M059J (cell line): ENCODE results near the gene HTR2B. TPM values are rescaled to one million over a fixed set of nuclear protein-coding genes. Genes with fewer than 3 reads are reported as not detected.
"Not testable (repeated sequence)": the region's sequence is repeated elsewhere in the genome, so short reads cannot be mapped to it uniquely, and the experiment has no call there.

Experiments used
- DNase-seq: peaks from one replicate; pipeline ENCODE4 v3.0.0-alpha.2; 2012; ENCODE audit warnings: low read depth
- total RNA-seq: library from RNA; depleted of rRNA; stranded (reverse); fragments of >200 nt; shearing (Covaris generic); gene quantifications from 2 replicates; pipeline ENCODE4 v1.2.3, GENCODE V29; 2014

Gene HTR2B
- total RNA-seq, 1 experiment from 2014 or later, result not detected

DNA sequence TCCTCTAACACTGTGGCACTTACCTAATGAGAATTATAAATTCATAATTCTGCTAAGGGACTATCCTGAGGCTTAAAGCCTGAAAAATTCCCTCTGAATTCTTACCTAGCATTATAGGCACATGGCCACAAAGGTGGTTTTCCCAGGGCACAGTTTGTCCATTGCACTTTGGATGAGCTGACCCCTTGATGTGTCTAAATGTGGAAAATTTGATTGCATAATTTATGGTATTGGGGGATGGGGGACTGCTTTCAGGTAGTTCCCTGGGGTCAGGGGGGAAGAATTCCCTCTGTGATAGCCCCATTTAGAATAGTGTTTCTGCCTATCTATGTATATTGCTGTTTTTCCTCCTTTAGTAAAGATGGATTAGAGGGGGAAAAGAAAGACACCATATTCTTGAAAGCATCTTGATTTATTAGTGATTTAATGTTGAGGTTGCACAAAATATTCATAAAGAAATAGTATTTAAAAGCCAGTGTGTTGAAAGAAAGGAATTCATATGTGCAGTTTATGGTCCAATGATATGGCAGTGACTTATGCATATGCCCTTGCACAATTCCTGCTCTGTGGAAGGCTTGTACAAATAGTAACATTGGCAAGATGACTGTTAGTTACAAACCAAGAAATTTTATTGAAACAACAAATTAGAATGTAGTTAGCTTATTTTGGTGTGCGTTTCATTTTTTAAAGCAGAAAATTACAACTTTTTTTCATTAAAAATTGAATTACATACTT is 8.7 kb upstream of the HTR2B start:
- no peak for DNase-seq

DNA sequence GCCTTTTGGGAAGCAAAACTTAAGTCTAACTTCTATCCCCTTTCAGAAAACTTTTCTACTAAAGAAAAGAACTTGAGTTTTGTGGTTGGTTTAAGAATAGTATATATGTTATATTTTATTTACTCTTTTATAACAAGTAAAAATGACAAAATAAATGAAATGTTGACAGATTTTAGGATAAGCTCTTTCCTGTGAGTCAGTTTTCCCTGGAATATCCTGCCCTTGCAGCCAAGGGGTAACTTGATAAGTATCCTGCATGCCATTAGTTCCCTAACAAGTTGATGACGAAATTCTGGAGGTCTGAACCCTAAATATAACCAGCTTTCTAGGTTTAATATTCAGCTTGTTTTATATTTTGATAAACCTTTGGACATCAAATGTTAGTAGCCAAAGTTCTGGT is 7.3 kb upstream of the HTR2B start:
- DNase-seq, result peak; percentile 74

DNA sequence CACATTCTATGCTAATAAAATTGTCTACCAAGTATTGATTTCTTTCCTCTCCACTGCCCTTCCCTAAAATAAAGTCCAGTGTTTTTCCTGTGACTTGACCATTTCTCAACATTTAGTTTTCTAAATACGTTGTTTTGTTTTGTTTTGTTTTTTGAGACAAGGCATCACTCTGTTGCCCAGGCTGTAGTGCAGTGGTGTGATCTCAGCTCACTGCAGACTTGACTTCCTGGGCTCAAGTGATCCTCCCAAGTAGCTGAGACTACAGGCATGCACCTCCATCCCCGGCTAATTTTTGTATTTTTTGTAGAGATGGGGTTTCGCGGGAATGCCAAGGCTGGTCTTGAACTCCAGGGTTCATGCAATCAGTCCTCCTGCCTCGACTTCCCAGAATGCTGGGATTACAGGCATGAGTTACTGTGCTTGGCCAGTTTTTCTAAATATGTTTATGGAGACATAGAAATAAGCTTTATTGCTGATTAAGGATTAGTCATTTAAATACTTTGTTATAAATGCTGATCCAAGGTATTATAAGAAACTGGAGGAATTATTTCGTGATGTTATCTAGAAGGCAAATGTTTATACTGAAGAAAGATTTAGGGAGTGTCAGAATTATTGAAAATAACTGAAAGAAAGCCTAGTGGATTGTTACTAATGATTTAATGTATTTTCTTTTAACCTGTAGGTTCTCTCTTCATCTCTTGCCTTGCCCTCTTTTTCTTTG is 5.7 kb upstream of the HTR2B start:
- DNase-seq, result peak; percentile 41

DNA sequence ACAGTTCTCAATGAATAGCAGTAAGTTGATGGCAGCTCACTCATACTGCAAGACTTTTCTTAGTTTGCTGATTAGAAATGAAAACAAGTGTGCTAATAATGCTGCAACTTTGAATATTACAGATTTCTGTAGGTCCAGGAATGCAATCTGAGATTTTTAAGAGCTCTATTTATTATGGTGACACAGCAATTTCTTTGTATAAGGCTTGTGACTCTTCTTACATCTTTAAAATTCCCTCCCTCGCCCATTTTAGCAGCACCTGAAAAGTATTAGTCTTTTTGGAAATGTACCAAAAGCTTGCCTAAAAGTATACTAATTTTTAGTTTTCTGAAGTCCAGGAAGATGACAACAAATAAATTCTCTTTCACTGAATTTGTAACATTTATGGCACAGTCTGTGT is 4.4 kb upstream of the HTR2B start:
- DNase-seq, result no peak

DNA sequence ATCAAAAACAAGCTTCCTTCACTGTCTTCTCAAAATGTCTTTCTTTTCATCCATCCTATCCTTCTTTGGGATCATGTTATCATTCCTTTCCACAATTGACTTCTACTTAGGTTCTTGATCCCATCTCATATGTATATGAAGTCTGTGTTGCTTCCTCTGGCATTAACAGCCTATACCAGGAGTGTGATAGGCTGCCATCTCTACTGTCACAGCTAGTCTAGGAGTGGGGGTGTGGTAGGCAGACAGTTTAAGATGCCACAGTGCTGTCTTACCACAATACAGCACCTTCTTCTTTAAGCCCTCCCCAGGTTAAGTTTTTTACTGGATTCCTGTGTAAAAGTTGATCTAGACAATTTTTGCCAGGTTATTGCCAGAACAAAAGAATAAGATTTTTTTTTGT is 3.7 kb upstream of the HTR2B start:
- no peak for DNase-seq

DNA sequence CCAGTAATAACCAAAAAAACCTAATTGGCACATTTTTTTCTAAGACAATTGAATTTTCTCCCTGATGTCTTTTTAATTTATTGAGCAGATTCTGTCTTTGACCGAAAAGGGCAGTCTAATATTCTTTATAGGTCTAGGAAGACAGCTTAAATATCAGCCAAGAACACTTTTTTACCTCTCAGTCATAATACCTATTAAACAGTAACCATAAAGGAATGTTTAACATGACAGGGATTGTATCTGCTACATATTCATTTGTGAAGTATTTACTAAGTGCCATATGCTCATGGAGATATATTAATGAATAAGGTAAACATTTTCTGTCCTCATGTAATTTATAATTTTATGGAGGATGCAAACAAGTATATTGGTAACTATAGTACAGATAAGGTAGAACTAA is 3.1 kb upstream of the HTR2B start:
- DNase-seq, result no peak

DNA sequence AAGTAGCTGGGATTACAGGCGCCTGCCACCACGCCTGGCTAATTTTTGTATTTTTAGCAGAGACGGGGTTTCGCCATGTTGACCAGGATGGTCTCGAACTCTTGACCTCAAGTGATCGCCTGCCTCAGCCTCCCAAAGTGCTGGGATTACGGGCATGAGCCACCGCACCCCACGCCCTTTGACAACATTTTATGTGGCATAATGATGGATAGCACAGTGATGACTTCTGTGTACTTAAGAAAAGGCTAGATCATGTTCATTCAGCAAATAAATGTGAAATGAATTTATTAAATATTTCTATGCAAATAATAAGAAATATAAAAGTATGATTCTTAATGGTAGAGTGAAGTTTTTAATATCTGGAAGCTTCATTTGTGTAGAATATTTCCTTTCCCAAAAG is 2.6 kb upstream of the HTR2B start:
- no peak for DNase-seq

DNA sequence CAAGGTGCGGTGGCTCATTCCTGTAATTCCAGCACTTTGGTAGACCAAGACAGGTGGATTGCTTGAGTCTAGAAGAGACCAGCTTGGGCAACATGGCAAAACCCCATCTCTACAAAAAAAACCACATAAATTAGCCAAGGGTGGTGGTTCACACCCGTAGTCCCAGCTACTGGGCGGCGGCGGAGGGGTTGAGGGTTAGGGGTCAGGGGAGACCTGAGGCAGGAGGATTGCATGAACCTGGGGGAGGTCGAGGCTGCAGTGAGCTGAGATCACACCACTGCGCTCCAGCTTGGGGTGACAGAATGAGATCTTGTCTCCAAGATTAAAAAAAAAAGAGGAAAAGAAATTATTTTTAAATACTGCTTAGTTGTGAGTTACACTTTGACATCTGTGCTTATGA is 1.3 kb upstream of the HTR2B start:
- no peak for DNase-seq

DNA sequence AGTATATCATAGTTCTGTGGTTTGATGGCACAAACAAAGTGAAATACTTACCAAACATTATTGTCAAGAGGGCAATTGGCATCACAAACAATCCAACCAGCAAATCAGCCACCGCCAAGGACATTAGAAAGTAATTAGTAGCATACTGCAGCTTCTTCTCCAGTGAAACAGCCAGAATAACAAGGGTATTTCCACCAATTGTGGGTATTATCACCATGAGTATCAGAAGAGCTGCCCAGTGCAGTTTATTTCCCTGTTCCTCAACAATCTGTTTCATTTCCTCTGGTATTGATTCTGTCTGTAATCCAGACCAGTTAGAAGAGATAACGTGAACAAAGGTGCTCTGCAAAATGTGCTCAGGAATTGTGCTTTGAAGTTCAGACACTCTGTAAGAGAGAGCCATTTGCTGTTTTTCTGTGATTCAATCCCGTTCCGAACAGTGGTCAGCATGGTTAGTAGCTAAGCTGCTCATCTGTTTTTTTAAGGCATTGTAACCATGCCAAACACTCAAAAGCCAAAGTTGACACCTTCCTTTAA is 1.4 kb downstream of the HTR2B start:
- DNase-seq, result no peak

DNA sequence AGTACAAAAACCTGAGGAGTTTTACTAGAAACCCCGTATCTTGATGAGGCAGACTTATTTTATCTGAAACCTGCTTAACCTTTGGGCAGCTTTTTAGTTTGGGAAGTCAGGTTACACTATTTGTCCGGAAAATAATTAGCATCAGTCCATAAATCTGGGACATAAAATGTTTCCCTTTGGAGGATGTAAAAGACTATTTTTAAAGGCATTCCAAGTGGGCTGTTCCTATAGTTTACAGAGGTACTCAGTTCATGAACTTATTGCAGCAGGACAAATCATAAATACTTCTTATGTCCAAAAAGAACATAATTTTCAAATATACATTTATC is 6.3 kb downstream of the HTR2B start:
- no peak for DNase-seq

DNA sequence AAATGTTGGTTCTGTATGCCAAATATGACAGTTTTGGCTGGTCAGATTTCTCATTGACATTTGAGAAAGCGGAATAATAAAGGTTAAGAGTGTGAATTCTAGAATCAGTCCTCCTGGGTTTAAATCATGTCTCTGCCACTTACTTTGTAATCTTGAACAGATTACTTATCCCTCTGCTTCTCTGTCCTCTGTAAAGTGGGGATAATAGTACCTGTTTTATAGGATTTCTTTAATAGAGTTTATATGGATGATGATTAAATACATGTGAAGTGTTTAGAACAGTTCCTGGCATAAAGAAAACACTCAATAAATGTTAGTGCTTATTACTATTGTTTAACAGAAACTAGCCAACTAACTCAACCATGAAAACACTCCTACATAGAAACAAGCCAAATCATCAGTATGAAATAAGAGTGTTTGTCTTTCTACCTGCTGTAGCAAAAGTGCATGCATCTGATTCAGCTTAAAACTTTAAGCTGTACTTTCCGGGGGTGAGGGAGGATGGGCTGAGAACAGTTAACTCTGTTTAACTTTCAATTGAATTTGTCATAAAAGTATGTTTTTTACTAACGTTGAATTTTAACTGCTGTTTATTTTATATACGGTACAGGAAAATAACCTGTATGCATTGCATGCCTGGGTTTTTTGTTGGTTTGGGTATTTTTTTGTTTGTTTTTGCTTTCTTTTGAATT is 6.8 kb downstream of the HTR2B start:
- DNase-seq, result no peak

DNA sequence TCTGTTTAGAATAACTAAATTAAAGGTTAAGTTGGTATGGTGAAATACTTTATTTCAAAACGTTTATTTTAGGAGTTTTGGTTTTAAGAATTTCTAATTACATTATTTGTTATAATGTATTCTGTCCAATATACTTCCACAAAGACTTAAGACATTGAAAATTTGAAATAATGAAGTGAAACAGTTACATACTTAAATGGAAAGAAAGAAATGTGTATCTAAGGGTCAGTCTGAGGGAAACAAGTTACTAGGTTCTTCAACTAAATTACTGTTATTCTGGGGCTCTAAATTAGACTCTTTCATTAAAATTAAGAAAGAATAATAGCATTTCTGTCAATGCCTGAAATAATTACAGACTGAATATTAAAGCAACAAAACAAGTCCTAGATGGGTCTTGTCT is 7.7 kb downstream of the HTR2B start:
- DNase-seq, result no peak

DNA sequence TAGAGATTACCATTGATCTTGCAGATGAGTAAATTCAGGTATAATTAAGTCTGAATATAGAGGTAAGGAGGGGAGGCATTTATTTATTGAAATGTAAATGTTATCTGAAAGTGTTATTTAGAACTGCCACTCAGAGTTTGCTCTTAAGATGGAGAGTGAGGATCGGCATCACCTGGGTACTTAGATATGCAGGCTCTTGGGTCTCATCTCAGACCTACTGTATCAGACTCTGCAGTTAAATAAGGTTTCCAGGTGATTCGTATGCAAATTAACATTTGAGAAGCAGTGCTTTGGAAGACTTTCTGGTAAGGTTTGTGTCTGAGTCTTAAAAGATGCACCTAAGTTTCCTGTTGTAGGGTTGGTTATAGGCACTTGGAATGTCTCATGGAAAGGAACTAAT is 9.2 kb downstream of the HTR2B start:
- no peak for DNase-seq

DNA sequence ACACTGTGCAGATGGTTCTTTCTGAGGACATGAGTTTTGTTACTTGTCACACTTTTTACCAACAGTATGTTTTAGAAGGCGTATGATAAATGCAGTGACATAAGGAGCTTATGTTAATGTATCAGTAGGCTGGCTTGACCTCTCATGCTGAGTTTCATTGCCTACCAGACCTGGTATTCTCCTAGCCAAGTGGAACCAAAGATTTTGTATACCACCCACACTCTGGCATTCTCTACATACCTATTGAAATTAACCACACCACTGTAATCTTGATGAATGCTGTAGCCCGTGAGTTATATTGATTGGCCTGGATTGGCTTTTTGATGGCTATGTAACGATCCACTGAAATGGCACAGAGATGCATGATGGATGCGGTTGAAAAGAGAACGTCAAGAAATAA is 11.4 kb downstream of the HTR2B start:
- no peak for DNase-seq

DNA sequence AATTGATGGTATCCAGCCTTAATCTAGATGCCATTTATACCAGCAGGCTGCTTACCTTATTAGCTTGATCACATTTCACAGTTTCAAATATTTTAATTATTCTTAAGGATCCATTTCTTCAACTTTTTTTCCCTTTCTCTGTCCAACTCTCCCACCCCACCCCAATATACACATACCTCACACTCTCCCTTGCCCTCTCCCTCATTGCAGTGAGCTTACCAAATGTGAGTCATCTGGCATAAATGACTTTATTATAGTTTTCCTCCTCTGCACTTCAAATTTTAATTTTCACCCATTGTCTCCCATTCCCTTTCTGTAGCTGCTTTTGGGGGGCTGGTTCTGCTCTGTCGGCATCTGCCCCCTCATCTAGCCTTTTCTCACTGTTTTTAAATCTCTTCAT is 12.9 kb downstream of the HTR2B start:
- DNase-seq, result peak; percentile 50

DNA sequence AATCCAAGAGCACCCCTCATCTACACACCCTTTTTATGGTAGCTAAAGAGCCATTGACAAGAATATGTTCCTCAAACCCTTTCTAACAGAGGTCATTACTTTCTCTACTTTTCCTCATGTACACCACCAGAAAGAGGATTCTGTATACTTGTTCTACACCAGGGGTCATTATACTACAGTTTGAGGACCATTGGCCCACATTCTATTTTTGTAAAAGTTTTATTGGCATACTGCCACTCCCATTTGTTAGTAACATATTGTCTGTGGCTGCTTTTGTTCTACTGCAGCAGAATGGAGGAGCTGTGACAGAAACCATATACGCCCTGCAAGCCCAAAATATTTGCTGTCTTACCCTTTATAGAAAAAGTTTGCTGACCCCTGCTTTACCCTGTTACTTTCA is 14.3 kb downstream of the HTR2B start:
- peak; percentile 55 for DNase-seq

DNA sequence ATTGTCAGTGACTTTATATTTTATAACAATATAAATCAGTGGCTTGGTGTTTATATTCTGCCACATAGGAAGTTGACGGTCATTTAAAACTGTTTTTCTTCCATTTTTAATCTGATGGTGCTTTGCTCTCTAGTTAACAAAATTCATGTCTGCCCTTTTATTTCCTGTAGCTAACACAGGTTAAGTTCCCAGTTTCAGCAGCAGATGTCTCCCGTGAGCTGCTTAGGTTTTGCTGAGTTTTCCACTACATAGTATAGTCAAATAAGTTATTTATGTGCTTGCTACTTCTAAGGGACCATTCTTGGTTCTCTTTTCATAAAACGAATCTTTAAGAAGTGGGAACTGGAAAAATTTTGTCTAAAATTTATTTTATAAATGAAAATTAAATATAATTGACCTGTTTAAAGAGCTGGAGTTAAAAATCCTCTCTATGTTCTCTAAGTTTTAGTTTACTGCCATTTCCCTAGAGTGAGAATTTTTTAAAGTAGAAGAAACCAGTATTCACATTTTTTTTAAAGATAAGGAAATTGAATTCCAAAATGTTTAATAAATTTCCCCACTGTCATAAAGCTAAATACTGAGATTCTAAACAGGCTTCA is 20.6 kb downstream of the HTR2B start:
- DNase-seq, result peak; percentile 60

DNA sequence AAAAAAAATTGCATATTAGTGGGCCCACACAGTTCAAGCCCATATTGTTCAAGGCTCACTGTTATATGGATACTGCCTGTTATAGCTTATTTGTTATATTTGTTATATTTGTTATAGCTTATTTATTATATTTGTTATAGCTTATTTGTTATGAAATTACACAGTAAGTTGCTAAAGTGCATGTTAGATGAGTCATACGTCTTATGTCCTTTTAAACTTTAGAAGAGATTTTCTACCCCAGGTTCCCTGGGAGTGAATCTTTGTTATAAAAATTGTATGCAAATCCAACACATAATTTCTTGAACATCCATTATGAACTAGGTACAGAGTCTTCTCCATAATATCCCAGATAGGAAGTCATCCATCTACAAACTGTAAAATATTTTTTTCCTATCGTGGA is 22.1 kb downstream of the HTR2B start:
- no peak for DNase-seq

DNA sequence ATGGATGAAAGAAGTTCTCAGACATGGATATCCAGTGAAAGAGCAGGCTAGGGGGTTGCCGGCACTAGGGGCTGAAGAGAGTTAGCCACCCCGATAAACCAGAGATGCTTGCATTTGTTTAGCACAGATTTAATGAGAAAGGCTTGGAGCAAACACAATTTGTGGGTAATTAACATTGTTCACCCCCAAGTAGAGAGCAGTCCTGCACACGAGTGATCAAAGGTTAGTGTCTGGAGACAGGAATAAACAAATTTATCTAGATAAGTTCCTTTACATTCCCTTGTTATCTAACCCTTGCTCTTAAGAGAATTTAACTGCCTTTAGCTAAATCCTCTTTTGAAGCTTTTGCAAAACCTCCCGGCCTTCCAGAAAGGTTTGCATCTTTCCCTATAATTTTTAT is 23.9 kb downstream of the HTR2B start:
- no peak for DNase-seq

DNA sequence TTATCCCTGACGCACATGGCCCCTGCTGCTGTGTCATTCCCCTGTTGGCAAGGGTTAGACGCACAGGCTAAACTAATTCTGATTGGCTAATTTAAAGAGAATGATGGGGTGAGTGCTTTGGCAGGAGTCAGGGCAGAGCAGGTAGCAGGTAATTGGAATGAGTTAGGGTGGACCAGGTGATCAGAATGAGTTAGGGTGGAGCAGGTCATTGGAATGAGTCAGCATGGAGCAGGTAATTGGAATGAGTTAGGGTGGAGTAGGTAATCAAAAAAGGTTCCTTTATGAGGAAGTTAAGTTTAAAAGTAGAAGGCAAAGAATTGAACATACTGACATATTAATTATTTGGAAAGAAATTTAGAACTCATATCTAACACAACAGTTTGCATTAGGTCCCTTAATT is 24.5 kb downstream of the HTR2B start:
- DNase-seq, result not testable (repeated sequence)

DNA sequence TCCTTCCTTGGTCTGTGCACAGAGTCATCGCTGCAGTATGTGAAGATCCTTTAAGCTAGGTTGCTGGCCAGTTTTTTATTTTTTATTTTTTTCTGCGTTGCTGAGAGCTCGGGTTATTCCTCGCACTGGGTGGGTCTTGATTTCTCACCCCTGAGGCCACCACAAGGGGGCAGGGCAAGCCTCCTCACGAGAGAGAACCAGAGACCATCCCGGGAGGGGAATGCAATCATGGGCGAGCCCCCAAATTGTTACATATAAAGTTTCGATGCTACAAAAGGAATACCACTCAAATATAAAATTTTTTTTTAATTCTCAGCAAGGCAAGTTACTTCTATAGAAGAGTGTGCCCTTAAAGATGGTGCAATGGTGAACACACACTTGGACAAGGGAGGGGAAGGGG is 24.9 kb downstream of the HTR2B start:
- DNase-seq, result no peak

DNA sequence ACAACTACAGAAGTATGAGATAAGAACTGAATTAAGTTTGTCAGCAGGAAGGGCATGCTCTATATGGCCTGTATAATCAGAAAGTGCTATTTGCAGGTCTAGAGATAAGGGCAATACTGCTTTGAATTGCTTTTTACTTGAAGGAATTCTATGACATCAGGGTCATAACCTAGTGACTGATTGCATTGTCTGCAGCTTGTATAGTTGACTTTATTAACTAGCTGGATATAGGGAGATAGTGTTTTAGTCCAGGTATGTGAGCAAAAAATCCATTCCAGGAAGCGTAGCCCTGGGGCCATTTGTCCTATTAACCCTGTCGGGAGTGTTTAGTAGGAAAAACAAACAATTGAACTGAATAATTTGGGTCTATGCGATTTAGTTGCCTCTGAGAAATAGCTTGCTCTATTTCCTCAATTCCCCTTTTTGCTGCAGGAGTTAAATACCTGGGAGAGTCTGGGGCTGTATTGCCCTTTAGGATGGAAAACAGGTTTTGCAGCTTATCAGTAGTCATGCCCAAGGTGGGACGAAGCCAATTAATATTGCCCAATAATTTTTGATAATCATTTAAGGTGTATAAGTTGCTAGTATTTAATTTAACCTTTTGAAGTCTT is 30.0 kb downstream of the HTR2B start:
- no peak for DNase-seq
